Fibroblast of skin of left quadriceps (primary cell): ENCODE data around the gene MED16.

Source experiments
- DNase-seq, 2 experiments: peaks; one replicate each; pipeline ENCODE4 v3.0.0-alpha.2; 2013; ENCODE audit warnings: low read depth in 2 of 2

Gene MED16

DNA sequence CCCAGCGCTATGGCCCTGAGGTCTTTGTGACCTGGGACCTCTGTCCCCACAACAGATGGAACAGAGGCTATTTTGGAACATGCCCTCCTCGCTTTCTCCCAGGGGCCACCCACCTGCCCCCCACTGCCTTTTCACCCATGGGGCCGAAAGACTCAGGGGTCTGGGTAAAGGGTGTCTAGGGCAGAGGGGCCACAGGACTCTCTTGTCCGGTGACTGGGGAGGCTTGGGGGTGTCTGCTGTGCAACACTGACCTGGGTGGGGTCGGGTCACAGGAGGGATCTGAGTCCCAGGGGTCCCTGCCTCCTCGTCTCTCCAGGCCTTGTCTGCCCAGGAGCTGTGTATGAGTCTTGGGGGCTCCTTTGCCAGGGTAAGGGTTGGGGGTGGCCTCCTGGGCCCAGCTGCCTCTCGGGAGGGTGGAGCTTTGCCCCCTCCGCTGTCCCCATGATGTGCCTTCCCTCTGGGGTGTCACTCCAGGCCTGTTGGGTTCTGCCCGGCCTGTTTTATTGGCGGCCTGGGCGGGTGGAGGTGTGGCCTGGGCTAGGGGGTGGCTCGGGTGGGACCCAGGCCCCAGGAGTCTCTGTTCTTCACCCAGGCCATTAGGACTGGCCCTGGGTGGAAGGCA lies 34.9 kb upstream of the MED16 start:
- no peak for DNase-seq

DNA sequence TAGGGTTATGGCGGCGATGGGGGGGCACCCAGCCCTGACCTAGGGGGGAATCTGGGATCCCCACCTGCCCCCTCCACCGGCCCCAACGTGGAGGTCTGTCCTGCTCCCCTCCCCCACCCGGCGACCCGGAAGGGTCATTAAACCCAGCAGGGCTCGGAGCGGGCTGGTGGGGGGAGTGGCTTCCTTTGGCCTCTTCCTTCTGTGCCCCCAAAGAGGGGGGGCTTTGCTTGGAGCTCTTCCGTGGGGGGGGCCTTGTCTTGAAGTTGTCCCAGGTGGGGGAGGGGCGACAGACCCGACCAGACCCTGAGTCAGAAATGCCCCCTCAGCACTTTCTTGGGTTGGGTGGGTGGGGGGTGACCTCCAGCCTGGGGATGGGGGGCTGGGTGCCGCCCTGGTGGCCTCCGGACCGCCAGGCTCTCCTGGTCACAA lies 34.4 kb upstream of the MED16 start:
- no peak for DNase-seq

DNA sequence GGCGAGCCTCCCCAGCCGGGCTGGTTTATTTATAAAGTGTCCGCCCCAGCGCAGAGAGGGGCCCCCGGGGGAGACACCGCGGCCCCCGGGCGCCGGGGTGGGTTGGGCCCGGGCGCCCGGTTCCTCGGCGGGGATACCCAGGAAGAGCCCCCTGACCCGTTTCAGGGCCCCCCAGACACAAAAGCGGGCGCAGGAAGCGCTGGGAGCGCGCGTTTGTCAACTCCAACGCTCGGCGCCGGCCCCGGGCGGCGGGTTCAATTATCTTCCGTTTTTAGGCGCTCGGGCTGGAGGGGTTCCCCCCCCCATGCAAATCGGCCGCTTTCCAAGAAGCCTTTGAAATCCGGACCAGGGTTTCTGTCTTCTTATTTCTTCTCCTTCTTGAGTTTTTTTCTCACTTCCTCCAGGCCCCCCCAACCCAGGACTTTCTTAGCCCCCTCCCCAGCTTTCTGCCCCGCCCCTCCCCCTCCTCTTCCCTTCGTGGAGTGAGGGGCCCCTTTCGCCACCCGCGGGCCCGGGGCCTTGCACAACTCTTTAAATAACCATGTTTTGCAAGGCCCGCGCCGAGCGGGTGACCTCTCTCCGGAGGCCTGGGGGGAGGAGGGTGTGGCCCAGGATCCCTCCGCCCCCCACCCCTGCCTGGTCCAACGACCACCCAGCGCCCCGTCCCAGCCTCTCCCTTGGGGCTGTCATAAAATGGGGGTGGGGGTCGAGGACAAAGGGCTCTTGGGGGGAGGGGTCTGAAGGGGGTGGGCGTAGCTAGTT lies 33.8 kb upstream of the MED16 start:
- DNase-seq = no peak

DNA sequence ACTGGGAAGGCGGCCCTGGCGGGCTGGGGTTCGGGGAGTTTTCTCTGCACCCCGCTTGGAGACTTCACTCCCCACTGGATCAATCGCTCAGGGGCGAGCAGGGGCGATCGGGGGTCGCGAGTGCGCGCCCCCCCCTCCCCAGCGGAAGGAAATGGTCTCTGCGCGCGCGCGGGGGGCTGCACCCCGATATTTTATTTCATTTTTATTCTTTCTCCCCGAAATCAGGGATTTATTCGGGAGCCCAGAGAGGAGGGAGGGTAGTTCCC lies 33.3 kb upstream of the MED16 start:
- no peak for DNase-seq

DNA sequence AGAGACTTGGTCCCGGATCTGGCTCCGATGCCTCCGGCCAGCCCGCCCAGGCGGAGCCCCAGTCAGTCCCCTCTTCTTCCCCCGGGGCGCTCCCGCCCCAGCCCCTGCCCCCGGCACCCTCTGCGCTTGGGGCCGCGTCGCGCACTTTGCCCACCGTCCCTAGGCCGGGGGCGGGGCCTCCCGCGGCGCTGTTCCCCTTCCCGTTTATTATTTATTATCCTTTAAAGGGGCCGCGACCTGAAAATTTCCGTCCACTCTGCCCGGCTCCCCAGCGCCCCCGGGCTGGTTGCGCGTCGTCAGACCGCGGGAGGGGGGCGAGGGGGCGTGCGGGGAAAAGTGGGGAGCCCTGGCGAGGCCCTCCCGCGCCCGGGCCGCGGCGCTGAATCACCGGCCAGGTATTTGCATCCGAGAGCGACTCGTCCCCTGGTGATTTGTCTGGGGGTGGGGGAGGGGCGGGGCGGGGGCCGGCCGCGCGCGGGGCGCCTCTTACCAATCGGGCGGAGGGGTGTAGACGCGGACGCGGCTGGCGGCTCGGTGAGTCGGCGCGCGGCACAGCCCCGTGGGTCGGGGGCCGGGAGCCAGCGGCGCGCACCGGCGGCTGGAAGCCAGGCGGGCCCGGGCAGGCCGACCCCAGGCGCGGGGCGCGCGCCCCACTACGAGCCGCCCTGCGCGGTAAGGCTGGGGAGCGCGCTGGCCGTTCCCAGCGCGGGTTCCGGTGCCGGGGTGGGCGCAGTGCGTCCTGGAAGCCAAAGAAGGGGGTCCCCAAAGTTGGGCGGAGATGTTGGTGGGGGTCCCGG lies 32.7 kb upstream of the MED16 start, which contains the start of gene ARID3A:
Gene ARID3A (plus strand): TSS at position 510 of the 797 bp plus-strand sequence. CDS start 3,494 bp downstream, outside the sequence.
- peak; percentile 71 to 75 for DNase-seq

DNA sequence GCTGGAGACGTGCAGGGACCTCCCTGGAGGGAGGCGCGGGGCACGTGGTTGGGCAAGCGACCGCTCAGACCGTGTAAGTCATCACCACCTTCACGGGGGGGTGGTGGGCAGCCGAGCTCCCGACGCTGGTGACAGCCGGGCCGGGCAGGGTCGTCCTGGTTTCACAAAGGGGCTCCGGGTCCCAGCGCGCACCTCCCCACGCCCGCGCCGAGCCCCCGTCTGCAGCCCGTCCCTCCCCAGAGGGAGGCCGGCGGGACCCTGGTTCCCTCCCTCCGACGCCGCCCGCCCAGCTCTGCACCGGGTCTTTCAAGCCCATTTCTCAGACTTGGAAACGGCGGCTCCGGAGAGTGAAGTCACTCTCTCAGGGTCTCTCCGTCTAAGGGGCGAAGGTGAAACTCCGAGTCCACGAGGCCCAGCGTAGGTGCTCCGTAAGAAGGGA lies 32.1 kb upstream of the MED16 start:
- no peak for DNase-seq

DNA sequence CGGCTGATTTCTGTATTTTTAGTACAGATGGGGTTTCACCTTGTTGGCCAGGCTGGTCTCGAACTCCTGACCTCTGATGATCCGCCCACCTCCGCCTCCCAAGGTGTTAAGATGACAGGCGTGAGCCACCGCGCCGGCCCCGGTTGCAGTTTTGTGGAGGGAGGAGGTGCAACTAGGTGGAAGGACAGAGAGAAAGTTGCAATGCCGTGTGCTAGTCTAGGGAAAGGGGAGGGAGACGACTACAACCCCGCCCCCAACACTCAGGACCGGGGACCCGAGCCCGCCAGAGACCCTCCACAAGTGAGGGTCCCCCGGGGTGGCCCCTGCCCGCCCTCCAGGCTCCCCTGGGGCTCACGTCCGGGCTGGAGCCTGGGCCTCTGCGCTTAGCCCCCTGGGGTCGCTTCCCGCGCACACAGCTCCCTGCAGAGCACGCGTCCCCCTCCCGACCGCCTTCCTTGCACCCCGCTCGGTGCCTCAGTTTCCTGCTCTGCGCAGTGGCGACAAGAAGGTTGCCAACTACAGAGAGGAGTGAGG lies 31.6 kb upstream of the MED16 start:
- DNase-seq = no peak

DNA sequence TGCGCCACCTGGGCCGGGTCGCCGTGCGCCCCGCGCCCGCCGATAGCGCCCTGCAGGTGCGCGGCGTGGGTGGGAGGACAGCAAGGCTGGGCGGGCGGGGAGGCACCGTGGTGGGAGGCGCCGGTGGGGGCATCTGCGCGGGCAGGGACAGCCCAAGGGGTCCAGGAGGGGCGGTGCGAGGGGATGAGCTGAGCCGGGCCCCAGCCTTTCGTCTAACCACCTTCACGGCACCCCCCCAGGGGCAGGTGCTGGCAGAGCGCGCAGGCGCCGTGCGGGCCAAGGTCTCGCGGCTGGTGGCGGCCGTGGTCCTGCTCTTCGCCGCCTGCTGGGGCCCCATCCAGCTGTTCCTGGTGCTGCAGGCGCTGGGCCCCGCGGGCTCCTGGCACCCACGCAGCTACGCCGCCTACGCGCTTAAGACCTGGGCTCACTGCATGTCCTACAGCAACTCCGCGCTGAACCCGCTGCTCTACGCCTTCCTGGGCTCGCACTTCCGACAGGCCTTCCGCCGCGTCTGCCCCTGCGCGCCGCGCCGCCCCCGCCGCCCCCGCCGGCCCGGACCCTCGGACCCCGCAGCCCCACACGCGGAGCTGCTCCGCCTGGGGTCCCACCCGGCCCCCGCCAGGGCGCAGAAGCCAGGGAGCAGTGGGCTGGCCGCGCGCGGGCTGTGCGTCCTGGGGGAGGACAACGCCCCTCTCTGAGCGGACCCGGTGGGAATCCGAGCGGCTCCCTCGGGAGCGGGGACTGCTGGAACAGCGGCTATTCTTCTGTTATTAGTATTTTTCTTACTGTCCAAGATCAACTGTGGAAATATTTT lies 27.3 kb upstream of the MED16 start:
- no peak for DNase-seq

DNA sequence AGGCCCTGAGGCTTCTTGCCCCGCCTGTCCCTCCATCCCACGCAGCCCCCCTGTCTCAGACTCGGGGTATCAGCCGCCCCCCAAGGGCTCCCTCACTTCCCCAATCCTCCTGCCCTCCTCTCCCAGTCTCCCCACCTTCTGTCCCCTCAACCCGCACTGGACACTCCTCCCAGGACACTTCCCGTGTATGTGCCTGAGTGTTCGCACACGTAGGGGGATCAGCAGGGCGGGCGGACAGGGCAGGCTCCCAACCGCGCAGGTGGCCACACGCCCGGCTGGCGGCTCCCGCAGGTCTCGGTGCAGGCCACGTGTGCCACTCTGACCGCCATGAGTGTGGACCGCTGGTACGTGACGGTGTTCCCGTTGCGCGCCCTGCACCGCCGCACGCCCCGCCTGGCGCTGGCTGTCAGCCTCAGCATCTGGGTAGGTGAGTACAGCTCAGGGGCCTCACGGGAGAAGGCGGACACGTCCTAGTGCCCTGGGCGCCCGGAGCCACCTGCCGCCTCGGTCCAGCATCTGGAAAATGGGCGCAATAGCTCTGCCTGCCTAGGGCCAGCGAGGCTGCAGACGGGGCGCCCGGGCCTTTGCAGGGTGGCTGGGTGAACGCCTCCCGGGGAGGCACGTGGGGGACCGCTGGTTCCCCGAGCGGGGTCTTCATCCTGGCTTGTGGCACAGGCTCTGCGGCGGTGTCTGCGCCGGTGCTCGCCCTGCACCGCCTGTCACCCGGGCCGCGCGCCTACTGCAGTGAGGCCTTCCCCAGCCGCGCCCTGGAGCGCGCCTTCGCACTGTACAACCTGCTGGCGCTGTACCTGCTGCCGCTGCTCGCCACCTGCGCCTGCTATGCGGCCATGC lies 26.4 kb upstream of the MED16 start:
- DNase-seq = no peak

DNA sequence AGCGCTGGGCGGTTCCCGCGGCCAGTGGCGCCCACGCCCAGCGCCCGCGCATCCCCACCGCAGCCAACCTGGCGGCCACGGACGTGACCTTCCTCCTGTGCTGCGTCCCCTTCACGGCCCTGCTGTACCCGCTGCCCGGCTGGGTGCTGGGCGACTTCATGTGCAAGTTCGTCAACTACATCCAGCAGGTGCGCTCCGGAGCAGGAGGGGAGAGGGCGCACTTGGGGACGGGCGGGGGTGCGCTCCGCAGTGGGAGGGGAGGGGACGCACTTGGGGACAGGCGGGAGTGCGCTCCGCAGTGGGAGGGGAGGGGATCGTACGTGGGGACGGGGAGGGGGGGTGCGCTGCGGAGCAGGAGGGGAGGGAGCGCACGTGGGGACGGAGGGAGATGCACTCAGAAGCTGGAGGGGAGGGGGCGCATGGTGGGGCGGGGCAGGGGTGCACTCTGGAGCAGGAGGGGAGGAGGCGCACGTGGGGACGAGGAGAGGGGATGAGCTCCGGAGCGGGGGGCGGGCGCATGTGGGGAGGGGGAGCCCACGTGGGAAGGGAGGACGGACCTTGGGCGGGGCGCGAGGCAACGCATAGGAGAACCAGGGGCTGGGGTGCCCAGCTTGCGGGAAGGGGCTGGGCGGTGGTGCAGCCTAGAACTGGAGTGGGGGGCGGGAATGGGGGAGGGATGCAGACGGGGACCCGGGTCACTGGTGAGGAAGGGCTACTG lies 25.7 kb upstream of the MED16 start:
- DNase-seq = no peak

DNA sequence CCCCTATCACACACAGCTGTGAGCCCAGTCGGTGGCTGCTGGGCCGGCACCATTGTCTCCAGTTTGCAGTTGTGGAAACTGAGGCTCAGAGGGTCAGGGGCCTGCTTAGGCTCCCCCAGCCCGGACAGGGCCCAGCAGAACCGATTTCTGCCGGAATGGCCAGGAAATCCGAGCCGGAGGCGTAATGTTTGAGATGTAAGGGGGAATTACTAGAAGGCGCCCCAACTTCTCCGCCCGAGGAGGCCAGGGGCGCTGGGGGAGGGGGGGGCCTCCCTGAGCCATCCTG lies 25.1 kb upstream of the MED16 start:
- DNase-seq = no peak

DNA sequence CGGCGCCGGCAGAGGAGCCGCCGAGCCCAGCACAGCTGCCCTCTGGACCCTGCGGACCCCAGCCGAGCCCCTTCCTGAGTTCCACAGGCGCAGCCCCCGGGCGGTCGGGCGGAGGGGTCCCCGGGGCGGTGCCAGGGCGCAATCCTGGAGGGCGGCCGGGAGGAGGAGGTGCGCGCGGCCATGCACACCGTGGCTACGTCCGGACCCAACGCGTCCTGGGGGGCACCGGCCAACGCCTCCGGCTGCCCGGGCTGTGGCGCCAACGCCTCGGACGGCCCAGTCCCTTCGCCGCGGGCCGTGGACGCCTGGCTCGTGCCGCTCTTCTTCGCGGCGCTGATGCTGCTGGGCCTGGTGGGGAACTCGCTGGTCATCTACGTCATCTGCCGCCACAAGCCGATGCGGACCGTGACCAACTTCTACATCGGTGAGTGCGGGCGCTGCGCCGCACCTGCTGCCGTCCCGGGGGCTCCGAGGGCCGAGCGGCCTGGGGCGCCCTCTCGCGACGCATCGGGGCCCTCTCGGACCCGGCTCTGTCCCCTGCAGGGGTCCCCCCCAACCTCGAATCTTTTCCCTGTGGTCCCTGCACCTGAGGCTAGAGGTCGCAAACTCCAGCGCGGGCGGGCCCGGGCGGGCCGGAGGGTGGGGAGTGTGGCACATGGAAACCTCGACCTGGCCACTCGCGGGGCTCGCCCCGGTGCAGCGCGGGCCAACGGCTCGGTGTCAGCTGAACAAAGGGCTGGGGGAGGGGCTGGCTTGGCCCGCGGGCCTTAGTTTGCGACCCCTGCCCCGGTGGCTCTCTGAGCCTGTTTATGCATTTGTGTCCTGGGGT lies 24.6 kb upstream of the MED16 start, which contains the start of gene KISS1R:
Gene KISS1R (plus strand): TSS at position 11 of the 829 bp plus-strand sequence. CDS start 170 bp downstream, at position 181.
- no peak for DNase-seq

DNA sequence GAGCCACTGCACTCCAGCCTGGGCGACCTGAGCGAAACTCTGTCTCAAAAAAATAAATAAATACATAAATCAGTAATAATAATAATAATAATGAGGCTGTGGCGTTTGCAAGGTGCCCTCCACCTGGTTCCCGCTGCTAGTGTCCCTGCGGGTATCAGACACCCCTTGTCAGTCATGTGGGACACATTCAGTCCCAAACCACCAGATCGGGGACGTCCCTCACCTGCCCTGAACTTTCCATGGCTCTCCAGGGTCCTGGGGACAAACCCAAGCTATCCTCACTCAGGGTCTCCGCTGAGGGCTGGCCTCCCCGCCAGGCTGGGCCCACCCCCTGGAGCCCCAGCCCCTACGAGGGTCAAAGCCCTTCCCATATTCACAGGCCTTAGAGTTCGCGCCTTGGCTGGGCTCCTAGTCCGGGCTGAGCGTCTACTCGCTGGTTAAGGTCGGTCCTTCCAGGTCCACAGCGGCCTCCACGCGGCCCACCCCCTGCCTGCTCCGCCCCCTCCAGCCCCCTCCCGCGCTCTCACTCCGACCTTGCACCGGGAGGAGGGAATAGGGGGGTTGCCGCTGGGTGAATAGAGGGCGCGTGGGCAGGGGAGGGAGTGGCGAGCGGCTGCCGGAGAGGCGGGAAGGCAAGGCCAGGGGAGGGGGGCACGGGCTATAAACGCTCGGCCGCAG lies 23.8 kb upstream of the MED16 start:
- no peak for DNase-seq

DNA sequence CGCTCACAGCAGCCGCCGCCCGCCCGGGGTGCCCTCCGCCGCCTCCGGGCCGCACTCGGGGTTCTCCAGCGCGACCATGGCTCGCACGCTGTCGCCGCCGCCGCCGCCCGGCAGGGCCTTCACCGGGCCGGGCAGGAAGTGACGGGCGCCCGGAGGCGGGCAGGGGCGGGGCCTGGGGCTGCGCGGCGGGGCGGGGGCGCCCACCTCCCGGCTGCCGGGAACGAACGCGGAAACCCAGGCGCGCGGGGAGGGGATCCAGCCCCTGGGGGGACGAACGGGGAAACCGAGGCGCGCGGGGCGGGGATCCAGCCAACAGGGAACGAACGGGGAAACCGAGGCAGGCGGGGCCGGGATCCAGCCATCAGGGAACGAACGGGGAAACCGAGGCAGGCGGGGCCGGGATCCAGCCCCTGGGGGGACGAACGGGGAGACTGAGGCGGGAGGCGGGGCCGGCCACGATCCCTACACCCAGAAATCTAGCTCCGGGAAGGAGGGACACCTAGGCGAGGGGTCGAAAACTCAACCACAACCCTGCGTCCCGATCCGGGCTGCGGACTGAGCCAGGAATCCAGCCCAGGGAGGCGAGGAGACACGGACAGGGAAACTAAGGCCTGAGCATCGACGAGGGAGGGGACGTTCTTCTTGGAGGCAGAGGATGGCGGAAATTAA lies 20.2 kb upstream of the MED16 start, which contains the start of gene R3HDM4:
Gene R3HDM4 (minus strand): TSS at position 140 of the 669 bp plus-strand sequence. CDS start 62 bp downstream, at position 78.
- peak in 1 of 2 experiments; percentile 28 for DNase-seq

DNA sequence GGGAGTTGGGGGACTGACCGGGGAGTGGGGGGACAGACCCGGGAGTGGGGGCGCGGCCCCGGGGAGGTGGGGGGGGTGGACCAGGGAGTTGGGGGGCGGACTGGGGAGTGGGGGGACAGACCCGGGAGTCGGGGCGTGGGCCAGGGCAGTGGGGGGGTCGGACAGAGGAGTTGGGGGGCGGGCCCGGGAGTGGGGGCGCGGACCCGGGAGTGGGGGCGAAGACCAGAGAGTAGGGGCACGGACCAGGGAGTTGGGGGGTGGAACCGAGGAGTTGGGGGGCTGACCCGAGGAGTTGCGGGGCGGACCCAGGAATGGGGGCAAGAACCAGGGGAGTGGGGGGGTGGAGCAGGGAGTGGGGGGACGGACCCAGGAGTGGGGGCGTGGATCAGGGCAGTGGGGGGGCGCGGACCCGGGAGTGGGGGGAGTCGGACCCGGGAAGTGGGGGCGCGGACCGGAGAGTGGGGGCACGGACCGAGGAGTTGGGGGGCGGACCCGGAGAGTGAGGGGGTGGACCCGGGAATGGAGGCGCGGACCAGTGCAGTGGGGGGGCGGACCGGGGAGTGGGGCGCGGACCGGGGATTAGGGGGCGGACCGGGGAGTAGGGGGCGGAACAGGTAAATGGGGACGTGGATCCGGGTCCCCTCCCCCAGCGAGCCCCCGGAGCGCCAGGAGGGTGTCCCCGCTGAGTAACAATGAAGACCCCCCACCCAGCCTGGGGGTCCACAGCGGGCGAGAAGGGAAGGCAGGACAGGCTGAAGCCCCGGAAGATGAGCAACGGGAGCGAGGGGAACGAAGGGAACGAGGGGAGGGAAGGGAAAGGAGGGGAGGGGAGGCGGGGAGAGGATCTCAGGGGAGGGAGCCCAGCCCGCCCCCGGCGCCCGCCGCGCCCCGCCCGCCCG lies 19.4 kb upstream of the MED16 start:
- DNase-seq = no peak

DNA sequence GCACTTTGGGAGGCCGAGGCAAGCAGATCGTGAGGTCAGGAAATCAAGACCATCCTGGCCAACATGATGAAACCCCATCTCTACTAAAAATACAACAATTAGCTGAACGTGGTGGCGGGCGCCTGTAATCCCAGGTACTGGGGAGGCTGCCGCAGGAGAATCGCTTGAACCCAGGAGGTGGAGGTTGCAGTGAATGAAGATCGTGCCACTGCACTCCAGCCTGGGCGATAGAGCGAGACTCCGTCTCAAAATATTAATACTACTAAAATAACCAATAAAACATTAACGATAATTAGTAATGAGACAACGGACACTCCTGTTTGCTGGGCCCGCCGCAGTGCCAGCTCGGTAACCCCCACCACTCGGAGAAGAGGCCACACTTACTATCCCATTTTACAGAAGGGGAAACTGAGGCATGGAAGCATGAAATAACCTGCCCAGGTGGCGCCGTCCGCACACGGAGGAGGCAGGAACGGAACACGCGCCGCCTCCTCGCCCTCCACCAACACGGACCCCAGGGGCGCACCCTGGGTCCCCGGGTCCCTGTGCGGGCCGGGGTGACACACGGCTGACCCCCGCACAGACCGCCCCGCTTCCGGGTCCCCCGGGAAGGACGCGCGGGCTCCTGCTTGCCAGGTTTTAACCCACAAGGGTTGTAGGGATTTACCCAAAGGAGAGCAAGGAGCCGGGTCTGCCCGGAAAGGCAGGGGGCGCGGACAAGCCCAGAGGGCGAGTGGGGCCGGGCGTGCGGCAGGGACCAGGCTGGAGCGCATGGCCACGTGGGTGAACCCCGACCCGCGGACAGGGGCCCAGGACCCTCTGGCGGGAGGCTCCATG lies 18.4 kb upstream of the MED16 start:
- DNase-seq = no peak
